GM12878 (cell line): ENCODE results near the gene RPS6KC1. TPM values are rescaled to one million over a fixed set of nuclear protein-coding genes. Genes with fewer than 3 reads are reported as not detected.

Experiments used
- ATAC-seq: fragments of 200-7000 bp; cut with Tn5 transposase; 3 replicates; pipeline ENCODE4 v1.9.1; 2020; ENCODE audit warnings: mild to moderate bottlenecking, moderate library complexity
- BruUV-seq: library from RNA; stranded (reverse); fragments of 400-500 nt; replicated peaks from 2 replicates; lab custom pipeline; 2021; lab: Mats Ljungman, UMichigan
- CTCF ChIA-PET: fragments of 300-600 bp; sonication (Branson Sonifier 250); formaldehyde crosslinking; extraction: SDS; loops from one replicate; lab custom pipeline; 2021; ENCODE audit warnings: inconsistent platforms; lab: Yijun Ruan, JAX
- POLR2A ChIA-PET: fragments of 350-600 bp; formaldehyde crosslinking; extraction: SDS; loops from one replicate; lab custom pipeline; 2021; ENCODE audit warnings: inconsistent platforms; lab: Charles Lee
- RAD21 ChIA-PET: fragments of 300-600 bp; sonication (Branson Sonifier 250); formaldehyde crosslinking; loops from one replicate; lab custom pipeline; 2023; ENCODE audit warnings: antibody characterized with exemption; ENCODE audit not compliant: unreplicated experiment; lab: Charles Lee
- SMC1A ChIA-PET: fragments of 300-600 bp; sonication (Branson Sonifier 250); formaldehyde crosslinking; loops from one replicate; lab custom pipeline; 2023; ENCODE audit not compliant: unreplicated experiment, uncharacterized antibody; lab: Charles Lee
- DNase-seq: peaks from one replicate; pipeline ENCODE4 v3.0.0-alpha.2; 2011; ENCODE audit warnings: low read depth, low spot score
- FAIRE-seq: peaks from 3 replicates; lab custom pipeline; 2011; peaks lifted over from hg19 to GRCh38; lab: Jason Lieb, UNC
- H2AFZ ChIP-seq: 2 replicates; pipeline ENCODE4 v1.6.0; 2011; ENCODE audit warnings: low read depth, low read length, control low read depth; ENCODE audit not compliant: control insufficient read depth
- H3K27ac ChIP-seq: 2 replicates; pipeline ENCODE4 v1.5.1; 2011; ENCODE audit warnings: control low read depth; ENCODE audit not compliant: control insufficient read depth, insufficient read depth
- H3K27me3 ChIP-seq, 2 experiments: replicated peaks in 1 of 2; 2 replicates each; pipeline versions ENCODE4 v1.6.0 to v1.6.1; 2011; ENCODE audit warnings: low read length in 1 of 2; ENCODE audit not compliant: control insufficient read depth in 2 of 2, insufficient read depth in 2 of 2
- H3K36me3 ChIP-seq, 2 experiments: 2 replicates each; pipeline ENCODE4 v1.5.1; 2011; ENCODE audit warnings: low read length in 1 of 2; ENCODE audit not compliant: control insufficient read depth in 2 of 2, insufficient read depth in 2 of 2
- H3K4me1 ChIP-seq: 2 replicates; pipeline ENCODE4 v1.6.1; 2011; ENCODE audit warnings: mild to moderate bottlenecking, low read length, moderate library complexity, mixed read lengths; ENCODE audit not compliant: control insufficient read depth, insufficient read depth
- H3K4me2 ChIP-seq: 2 replicates; pipeline ENCODE4 v1.6.0; 2011; ENCODE audit warnings: control low read depth; ENCODE audit not compliant: control insufficient read depth, insufficient read depth
- H3K4me3 ChIP-seq: fragments of 200-600 bp; sonication (generic); 2 replicates; pipeline ENCODE4 v1.5.1; 2016
- H3K79me2 ChIP-seq: 2 replicates; pipeline ENCODE4 v1.6.0; 2011; ENCODE audit warnings: low read length; ENCODE audit not compliant: control insufficient read depth, insufficient read depth
- H3K9ac ChIP-seq: 2 replicates; pipeline ENCODE4 v1.8.0; 2011; ENCODE audit warnings: low read length, control low read depth, mixed read lengths; ENCODE audit not compliant: control insufficient read depth, insufficient read depth
- H3K9me3 ChIP-seq: replicated peaks from 3 replicates; pipeline ENCODE4 v1.5.1; 2011; ENCODE audit warnings: mild to moderate bottlenecking, low read length; ENCODE audit not compliant: control insufficient read depth, insufficient read depth
- H4K20me1 ChIP-seq: 2 replicates; pipeline ENCODE4 v1.6.0; 2011; ENCODE audit not compliant: control insufficient read depth, insufficient read depth
- BHLHE40 ChIP-seq, 2 experiments: fragments of 450-650 bp in 1 of 2; IDR thresholded peaks; 2 replicates each; pipeline ENCODE4 v1.6.1; 2011 to 2017; ENCODE audit warnings: low read depth in 2 of 2, borderline replicate concordance in 1 of 2, improper control_type of control experiment in 1 of 2, low read length in 1 of 2, mild to moderate bottlenecking in 1 of 2
- BMI1 ChIP-seq: fragments of 450-650 bp; IDR thresholded peaks from 2 replicates; pipeline ENCODE4 v1.6.1; 2016; ENCODE audit warnings: mild to moderate bottlenecking, moderate library complexity, borderline replicate concordance
- CBFB ChIP-seq: IDR thresholded peaks from 2 replicates; pipeline ENCODE4 v1.6.1; 2016; ENCODE audit warnings: antibody characterized with exemption, low read depth
- HDGF ChIP-seq: fragments of 450-650 bp; IDR thresholded peaks from 2 replicates; pipeline ENCODE4 v1.6.1; 2016; ENCODE audit warnings: antibody characterized with exemption
- HSF1 ChIP-seq: fragments of 150-350 bp; IDR thresholded peaks from 2 replicates; pipeline ENCODE4 v1.6.1; 2014; ENCODE audit warnings: mild to moderate bottlenecking, low read depth, low read length
- MLLT1 ChIP-seq: fragments of 450-650 bp; IDR thresholded peaks from 2 replicates; pipeline ENCODE4 v1.6.1; 2016; ENCODE audit warnings: mild to moderate bottlenecking
- MTA2 ChIP-seq: fragments of 450-650 bp; IDR thresholded peaks from 2 replicates; pipeline ENCODE4 v1.6.1; 2016; ENCODE audit warnings: low read depth, mild to moderate bottlenecking, moderate library complexity
- NR2C2 ChIP-seq: IDR thresholded peaks from 2 replicates; pipeline ENCODE4 v1.6.1; 2011; ENCODE audit warnings: borderline replicate concordance, low read depth; ENCODE audit not compliant: control insufficient read depth, insufficient read length
- PML ChIP-seq: IDR thresholded peaks from 2 replicates; pipeline ENCODE4 v1.6.1; 2012; ENCODE audit warnings: low read length, inconsistent platforms
- POLR2A ChIP-seq: IDR thresholded peaks from 2 replicates; pipeline ENCODE4 v1.6.1; 2011; ENCODE audit warnings: low read depth, mild to moderate bottlenecking, low read length
- POLR2AphosphoS5 ChIP-seq: IDR thresholded peaks from 2 replicates; pipeline ENCODE4 v1.6.1; 2011; ENCODE audit warnings: mild to moderate bottlenecking, low read length, inconsistent platforms
- RB1 ChIP-seq: fragments of 450-650 bp; formaldehyde crosslinking; IDR thresholded peaks from 2 replicates; pipeline ENCODE4 v1.6.1; 2017; ENCODE audit warnings: mild to moderate bottlenecking, borderline replicate concordance
- RELB ChIP-seq: fragments of 450-650 bp; IDR thresholded peaks from 2 replicates; pipeline ENCODE4 v1.6.1; 2017; ENCODE audit warnings: low read depth, mild to moderate bottlenecking, moderate library complexity
- SMC3 ChIP-seq: IDR thresholded peaks from 2 replicates; pipeline ENCODE4 v1.6.1; 2011; ENCODE audit warnings: low read length, improper control_type of control experiment, borderline replicate concordance
- YBX1 ChIP-seq: fragments of 450-650 bp; IDR thresholded peaks from 2 replicates; pipeline ENCODE4 v1.6.1; 2016; ENCODE audit warnings: antibody characterized with exemption
- ZNF622 ChIP-seq: fragments of 450-650 bp; IDR thresholded peaks from 2 replicates; pipeline ENCODE4 v1.6.1; 2017; ENCODE audit warnings: mild to moderate bottlenecking, inconsistent platforms
- WGBS: methylation state at CpG from one replicate; pipeline ENCODE4 v1.1.6; 2016; ENCODE audit warnings: low lambda C conversion rate; ENCODE audit not compliant: insufficient replicate concordance, insufficient coverage; ENCODE audit errors: missing lambda C conversion rate; 5-methylcytosine and 5-hydroxymethylcytosine counted together
- in situ Hi-C: fragments of 300-500 bp; cut with MboI; formaldehyde crosslinking; loops from 9 replicates; pipeline ENCODE4 v1.14.3; 2018; ENCODE audit warnings: mixed read lengths
- intact Hi-C: fragments of 100-400 bp; cut with micrococcal nuclease; formaldehyde crosslinking; loops from one replicate; pipeline ENCODE4 v1.14.2; 2022; ENCODE audit not compliant: unreplicated experiment
- polyA plus RNA-seq, 11 experiments: library from polyadenylated mRNA; depleted of rRNA in 4 of 11; unstranded in 6 of 11; stranded (reverse) in 5 of 11; fragments of >200 nt; fragmentation: Nextera tagmentation in 4 of 11; fragmentation: Illumina TruSeq in 1 of 11; extraction: Ambion mirVana in 4 of 11; extraction: Trizol in 1 of 11; gene quantifications; 1 replicate in 1 of 11; 2 replicates in 10 of 11; pipeline versions ENCODE4 v1.2.1 to v1.2.3, GENCODE V29; 2011 to 2016; ENCODE audit warnings: inconsistent platforms in 2 of 11, missing spikeins in 2 of 11, low read depth in 1 of 11
- total RNA-seq, 4 experiments: library from RNA; depleted of rRNA in 3 of 4; stranded (reverse); fragments of >200 nt in 3 of 4; fragmentation: Illumina TruSeq in 1 of 4; extraction: Trizol in 1 of 4; gene quantifications; 2 replicates each; pipeline versions ENCODE4 v1.2.1 to v1.2.3, GENCODE V29; 2013 to 2021

RPS6KC1 gene
- total and polyA plus RNA-seq, 10 of the 15 experiments (the other 5 are each of a cell fraction or from before 2014, with no cell fraction given) = 2.9 to 17.3 (median 12.2) TPM

- TF ChIP-seq HSF1 = no peak
- no peak for TF ChIP-seq MTA2
- TF ChIP-seq MLLT1 = no peak
- TF ChIP-seq ZNF622 = no peak
- TF ChIP-seq BHLHE40 (IDR thresholded peaks at IDR 0.05; ENCODE audit: borderline replicate concordance in 1 of 2, low read depth in 2 of 2, low read length in 1 of 2) = no peak
- no peak for TF ChIP-seq RELB
- no peak for TF ChIP-seq PML
- no peak for TF ChIP-seq HDGF
- no peak for TF ChIP-seq RB1
Measured at GRCh38 chr1:213291526-213291925, 240.5 kb downstream of the RPS6KC1 start (continued).

GRCh38 chr1:213292614-213293013 lies 241.6 kb downstream of the RPS6KC1 start:
- Histone ChIP-seq H3K9me3 (no peaks in the 10 kb centered on the region; the same call in 2 of the 3 replicates), H3K9ac (no peak overlapping the region), H3K4me2 (no peak overlapping the region), H3K4me1 (no peaks in the 10 kb centered on the region), H4K20me1 (no peaks in the 10 kb centered on the region), H3K79me2 (no peaks in the 10 kb centered on the region), H3K27ac (no peak overlapping the region), H3K27me3 (no peaks in the 10 kb centered on the region), H3K4me3 (no peak overlapping the region), H2AFZ (no peak overlapping the region), H3K36me3 (no peaks in the 10 kb centered on the region)
- TF ChIP-seq POLR2A = no peak
- no peak for TF ChIP-seq POLR2AphosphoS5
- TF ChIP-seq CBFB = no peak
- no peak for TF ChIP-seq NR2C2
- no peak for TF ChIP-seq SMC3
- TF ChIP-seq YBX1 = no peak
- no peak for TF ChIP-seq BMI1
- in situ Hi-C loops (no loop called here), intact Hi-C loops (no loop called here)
- ATAC-seq = no peak
- BruUV-seq = no TSS peak
- ChIA-PET POLR2A (no interaction called here), SMC1A (no interaction called here), CTCF (interaction anchor here (1.0 kb wide), 1 partner anchor 25 kb away, joined by 3 read pairs; no protein-coding TSS in a partner anchor), RAD21 (no interaction called here)
- 26% methylated on average over 2 of the region's 2 CpGs for WGBS
- FAIRE-seq = no peak
- no peak for DNase-seq
